ENCODE results near the gene ABCB1.
"Not testable (repeated sequence)": the region's sequence is repeated elsewhere in the genome, so short reads cannot be mapped to it uniquely, and the experiment has no call there.

The ABCB1 gene

DNA sequence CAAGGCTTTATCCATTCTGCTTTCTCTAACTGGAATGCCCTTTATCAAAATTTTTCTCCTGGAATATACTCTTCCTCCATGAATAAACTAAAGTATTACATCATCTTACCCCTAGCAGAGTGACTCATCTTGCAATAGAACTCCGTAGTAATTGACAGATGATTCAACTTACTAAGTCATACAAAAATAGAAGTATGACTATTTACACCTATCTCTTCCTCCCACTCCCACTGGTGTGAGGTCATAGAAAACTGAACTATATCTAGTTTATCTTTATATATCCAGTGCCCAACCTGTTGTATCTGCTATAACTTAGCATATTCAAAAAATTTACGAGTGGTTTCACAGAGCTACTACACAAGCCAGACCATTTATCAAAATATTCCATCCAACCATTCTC lies 26.1 kb downstream of the ABCB1 start:
- DNase-seq: peak; percentile 64

DNA sequence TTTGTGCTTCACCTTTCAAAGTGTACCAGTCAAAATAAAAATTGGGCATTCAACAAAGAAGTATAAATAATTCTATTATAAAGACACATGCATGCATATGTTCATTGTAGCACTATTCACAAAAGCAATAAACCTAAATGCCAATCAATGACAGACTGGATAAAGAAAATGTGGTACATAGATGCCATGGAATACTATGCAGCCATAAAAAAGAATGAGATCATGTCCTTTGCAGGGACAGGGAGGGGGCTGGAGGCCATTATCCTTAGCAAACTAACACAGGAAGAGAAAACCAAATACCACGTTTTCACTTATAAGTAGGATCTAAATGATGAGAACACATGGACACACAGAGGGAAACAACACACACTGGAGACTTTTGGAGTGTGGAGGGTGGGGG lies 28.2 kb downstream of the ABCB1 start:
- DNase-seq: not testable (repeated sequence)

DNA sequence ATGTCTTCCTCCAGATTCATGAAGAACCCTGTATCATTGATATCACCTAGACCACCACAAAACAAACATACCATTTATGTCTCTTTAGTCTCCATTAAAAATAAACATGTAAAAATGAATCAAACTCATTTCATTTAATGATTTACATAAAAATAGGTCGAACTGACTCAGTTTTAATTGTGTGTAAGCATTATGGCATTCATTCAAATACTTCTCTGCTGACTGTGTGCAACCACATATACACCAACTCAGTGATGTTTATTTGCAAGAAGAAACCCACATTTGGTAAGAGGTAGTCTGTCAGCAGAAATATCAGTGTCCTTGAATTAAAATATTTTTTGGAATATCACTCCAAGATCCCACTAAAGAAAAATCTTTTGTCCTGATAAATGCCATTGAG lies 30.5 kb downstream of the ABCB1 start:
- peak; percentile 81 for DNase-seq

DNA sequence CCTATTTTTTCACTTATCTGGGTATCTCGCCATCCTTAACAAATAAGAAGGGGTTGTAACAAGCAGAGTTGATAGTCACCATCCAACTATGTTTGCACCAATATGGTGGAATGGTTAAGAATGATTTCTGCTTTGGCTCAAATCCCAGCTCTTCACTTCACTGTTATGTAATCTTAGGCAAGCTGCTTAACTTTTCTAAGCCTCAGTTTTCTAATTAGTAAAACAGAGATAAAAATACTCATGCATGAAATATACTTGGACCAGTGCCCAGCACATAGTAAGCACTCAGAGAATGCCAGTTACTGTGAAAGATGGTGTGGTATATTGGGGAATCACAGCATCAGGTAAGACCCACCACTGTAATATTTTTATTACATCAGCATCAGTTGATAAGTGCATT lies 33.6 kb downstream of the ABCB1 start:
- no peak for DNase-seq

DNA sequence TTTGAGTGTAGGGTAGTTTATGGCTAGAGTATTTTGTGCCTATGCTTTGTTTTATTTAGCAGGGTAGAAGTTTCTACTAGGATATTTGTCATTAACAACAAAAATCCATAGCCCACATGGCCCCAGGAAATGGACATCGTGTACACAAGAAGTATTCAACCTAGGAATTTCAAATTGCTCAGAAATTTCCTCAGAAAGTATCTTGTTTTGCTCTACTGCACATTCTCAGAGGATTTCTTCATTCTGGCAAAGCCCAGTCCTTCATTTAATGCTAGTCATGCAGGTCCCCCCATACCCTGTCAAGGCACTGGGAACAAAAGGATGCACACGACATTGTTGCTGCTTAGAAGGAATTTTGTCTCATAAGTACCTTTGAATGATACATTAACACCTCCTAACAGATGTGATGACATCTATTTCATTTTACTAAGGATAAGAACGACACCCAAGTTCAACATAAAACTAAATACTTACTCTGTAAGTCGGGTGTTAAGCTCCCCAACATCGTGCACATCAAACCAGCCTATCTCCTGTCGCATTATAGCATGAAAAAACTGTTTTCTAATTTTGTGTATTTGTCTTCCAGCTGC lies 34.3 kb downstream of the ABCB1 start:
- DNase-seq: no peak

DNA sequence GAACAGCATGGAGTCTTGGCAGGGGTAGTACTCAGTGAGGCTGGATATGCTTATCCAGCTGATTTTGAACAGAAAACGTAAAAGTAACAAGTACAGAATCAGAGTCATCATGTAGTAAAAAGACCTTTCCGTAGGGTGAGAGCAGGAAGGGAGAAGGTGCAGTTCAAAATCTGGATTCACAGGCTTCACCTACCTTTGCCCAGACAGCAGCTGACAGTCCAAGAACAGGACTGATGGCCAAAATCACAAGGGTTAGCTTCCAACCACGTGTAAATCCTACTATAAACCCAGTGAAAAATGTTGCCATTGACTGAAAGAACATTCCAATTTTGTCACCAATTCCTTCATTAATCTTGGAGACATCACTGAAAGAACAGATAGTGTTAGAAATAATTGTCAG lies 34.8 kb downstream of the ABCB1 start:
- DNase-seq: no peak

DNA sequence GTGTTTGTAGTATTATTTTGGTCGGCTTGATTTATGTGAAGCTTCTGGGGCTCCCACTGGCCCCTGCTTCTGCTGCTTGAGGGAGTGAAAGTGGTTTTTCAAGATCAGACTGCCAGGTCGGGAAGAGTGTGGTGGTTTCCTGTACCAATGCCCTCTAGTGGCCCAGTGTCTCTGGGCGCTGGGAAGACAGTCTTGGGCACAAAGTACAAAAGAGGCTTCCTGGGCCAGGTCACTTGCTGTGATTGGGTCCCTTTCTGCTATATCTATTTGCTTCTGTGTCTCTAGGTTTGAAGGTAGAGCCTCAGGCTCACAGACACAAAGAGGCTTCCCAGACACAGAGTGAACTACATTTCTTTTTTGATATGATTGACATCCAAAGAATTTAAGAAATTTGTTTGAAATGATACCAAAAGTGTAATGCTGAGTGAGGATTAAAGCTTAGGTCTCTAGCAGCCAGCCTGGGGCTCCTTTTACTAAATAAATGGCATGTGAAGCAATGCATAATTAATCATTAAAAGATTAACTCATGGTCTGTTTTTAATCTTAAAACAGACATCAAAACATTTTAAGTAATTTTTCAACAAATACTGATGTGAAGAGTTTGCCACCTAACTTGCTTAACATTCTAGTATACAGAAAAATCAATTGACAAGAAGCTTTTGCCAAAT lies 36.3 kb downstream of the ABCB1 start:
- DNase-seq: no peak

DNA sequence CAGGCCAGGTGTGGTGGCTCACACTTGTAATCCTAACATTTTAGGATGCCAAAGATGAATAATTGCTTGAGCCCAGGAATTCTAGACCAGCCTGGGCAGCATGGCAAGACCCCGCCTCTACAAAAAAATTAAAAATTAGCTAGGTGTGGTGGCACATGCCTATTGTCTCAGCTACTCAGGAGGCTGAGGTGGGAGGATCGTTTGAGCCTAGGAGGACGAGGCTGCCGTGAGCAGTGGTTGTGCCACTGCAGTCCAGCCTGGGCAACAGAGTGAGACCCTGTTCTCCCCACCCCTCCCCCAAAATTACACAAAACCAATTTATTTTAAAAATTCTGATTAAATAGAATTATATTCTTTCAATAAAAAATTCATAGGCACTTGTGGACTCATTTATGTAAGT lies 39.0 kb downstream of the ABCB1 start:
- DNase-seq: no peak

DNA sequence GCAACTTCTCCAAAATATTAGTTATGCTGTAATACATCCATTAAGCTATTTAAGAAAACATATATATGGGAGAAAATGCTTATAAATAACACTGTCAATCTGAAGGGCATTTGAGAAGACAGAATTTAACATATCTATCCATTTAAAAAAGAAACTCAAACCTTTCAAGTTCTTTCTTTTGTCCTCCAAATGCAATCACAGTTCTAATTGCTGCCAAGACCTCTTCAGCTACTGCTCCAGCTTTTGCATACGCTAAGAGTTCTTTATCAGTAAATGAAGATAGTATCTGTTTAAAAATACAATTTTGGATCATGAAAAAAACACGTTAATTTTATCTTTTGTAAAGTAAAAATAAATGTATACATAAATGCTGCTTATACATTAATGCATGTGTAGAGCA lies 39.6 kb downstream of the ABCB1 start:
- no peak for DNase-seq

DNA sequence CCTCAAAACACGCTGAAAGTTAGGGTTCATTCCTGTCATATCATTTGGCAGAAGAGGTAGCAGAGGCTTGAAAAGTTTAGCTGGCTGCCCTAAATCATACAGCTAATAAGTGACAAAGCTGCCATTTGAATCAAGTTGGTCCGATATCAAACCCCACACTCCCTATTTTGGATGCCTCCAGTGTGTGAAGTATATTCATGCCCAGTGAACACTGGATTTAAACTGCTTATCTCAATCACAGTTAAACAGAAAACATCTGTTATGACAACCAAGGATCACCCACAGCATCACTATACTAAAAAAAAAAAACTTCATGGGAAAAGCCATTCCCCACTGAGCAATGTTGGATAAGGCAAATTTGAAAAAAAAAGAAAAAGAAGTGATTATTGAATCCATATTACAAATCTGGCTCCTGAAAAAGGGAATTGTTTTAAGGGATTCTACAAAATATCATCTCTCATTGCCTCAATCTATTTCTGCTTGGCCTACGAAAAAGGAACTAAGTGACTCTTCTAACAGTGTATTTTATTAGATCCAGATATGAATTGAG lies 48.3 kb downstream of the ABCB1 start:
- no peak for DNase-seq

DNA sequence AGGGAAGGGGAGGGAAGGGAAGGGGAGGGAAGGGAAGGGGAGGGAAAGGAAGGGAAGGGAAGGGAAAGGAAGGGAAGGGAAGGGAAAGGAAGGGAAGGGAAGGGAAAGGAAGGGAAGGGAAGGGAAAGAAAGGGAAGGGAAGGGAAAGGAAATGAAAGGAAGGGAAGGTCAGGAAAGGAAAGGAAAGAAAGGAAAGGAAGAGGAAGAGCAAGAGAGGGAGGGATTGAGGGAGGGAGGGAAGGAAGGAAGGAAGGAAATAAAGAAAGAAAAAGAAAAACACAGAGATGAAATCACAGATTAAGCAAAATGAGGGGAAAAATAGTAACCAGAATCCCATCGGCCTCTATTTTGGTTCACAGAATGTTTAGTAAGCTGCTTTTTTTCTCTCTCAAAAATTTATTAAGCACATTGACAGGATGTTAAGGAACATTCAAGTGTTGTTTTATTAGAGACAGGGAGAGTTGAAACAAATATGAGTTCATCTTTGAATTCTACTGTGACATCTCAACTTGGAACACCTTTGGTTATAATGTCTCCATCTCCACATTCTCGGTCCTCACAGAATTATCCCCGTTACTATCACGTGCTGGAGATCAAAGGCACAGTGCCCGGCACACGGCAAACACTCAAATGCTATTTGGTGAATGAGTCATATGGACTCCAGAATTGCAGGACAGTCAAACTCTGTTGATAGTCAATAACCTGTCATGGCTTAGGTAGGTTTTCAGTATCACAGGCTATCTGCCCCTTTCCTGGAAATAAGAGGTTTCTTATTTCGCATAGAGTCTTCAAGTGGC lies 52.4 kb downstream of the ABCB1 start:
- no peak for DNase-seq

DNA sequence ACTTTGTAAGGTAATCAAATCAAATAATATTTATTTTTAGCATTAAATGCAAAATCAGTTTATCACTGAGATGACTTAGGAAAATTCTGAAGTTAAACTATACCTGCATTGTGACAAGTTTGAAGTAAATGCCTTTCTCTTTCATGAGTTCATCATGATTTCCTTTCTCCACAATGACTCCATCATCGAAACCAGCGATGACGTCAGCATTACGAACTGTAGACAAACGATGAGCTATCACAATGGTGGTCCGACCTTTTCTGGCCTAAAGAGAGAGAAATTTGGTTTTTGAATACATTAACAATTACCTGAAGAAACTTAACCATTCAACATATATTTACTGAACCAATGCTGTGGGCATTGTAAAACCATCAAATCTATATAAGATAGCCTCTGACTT lies 54.9 kb downstream of the ABCB1 start:
- DNase-seq: no peak

DNA sequence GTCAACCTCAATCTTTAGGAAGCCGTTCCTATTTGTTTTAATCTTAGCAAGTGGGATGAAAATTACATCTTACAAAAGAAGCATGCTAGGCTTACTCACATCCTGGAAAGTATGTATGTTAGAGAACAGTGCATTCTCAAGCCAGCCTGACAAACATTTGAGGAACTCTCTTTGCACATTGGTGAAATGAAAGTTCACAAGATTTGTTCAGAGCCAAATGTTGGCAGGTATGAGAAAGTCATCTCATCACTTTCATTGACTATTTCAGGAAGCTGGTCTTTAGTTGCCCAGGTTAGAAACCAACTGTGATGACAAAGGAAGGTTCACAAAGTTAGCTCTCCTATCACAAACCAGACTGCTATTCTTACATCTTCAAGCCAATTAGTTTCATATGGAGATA lies 57.1 kb downstream of the ABCB1 start:
- DNase-seq: no peak

DNA sequence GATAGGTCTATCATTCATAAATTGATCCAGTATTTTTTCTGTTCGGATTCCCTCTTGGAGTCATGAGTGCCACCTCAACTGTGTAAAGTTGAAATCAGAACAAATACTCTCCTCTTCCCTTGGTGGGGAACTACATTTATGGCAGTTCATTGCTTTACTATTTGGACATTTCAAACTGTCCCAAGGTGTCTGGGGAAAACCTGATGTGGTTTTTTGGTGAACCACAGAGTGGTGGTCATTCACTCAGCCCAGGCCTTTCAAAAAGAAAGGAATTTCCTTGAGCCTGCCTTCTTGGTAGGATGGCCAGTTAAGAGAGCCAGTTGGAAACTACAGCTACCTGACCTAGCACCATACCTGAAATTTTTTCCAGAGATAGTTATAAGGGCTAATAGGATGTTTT lies 59.0 kb downstream of the ABCB1 start:
- no peak for DNase-seq

DNA sequence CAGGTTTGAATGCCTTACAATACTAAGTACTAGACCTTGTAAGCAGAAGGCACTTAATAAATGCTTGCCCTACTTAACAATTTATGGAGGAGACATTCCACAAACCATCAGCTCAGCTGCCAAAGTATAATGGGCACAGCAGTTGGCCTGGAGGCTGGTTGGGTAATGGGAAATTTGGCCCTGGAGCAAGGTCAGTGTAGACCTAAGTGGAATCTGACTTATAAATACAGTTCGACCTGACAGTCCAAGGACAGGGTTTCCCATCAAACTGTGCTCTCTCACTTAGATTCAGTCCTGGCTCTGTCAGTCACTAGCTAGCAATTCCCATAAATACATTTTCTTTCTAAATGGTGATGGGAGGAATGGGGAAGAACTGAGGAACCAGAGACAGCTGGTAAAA lies 62.6 kb downstream of the ABCB1 start:
- DNase-seq: no peak

DNA sequence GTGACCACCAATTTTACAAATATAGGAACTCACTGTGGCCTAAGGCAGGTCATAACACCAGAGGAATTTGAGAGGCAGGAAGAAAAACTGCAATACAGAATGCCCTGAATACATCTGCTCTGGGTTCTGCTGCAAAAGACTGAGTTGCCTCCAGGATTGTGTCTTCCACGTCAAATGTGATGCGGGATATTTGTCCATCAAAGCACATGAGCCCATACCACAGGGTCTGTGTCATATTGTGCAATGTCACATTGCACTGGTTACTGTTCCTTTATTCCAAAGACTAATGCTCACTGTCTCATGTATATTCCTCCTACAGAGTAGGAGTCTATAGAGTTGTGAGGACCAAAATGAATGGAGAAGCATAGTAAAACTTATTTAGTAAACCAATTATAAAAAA lies 66.6 kb downstream of the ABCB1 start:
- DNase-seq: no peak

DNA sequence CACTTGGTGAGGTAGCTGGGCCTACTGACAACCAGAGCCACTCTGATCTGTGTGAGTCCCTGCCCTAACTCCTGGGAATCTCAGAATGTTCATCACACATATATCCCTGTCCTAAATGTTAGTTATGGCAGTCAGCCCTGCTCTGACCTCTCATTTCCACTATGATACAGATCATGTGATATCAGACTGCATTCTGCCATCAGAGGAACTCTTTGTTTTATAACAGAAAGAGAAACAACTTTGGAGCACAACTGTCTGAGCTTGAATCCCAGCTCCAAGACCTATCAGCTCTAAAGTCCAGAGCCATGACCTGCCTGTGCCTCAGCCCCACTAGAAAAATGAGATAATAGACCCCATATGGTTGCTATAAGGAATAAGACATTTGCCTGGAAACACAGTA lies 70.6 kb downstream of the ABCB1 start:
- DNase-seq: no peak

DNA sequence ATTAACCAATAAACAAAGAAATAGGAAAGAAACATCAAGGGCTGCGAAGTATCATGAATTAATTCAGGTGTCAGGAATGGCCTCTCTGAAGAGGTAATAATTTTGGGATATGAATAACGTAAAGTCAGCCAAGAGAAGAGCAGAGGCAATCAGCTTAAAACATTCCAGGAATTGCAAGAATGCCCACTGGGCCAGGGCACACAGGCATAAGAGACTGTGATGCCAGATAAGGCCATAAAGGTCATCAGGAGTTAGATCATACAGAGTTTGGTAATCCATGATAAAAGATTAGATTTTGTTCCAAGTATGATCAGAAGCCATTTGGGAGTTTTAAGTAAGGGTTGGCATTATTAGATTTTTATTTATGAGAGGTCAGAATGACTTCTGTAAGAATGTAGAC lies 72.0 kb downstream of the ABCB1 start:
- no peak for DNase-seq

DNA sequence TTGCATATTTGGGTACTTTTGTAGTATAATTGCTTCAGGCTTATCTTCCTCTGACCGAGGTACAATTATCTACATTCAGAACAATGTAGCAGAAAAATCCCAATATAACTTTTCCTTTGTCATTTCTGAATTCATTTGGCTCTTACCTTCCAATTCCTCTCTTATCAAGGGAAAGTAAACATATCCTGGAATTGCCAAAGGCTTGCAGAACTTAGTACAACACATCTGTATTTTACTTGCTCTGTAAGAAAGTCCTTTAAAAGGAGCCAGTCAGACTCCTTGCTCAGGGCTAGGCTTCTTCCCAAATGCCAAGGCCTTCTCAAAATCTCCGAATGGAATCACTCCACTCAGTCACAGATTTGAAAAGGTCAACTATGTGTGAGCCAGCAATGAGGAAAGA lies 81.9 kb downstream of the ABCB1 start:
- no peak for DNase-seq

DNA sequence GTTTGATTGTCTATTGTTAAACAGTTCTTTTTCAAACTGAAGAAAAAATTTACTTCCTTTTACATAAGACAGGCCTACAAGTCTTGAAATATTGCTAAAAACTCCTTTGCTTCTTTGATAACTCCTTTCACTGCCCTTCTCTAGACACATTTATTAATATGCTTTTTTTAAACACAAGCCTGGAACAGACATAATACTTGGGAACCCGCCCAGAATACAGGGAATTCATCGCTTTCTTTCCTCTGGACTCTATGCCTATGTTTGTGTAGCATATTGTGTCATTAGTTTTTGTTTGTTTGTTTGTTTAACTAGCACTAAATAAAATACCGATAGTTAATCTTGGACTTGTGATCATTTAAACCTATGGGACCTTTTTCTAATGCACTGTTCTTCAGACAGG lies 82.8 kb downstream of the ABCB1 start:
- no peak for DNase-seq

DNA sequence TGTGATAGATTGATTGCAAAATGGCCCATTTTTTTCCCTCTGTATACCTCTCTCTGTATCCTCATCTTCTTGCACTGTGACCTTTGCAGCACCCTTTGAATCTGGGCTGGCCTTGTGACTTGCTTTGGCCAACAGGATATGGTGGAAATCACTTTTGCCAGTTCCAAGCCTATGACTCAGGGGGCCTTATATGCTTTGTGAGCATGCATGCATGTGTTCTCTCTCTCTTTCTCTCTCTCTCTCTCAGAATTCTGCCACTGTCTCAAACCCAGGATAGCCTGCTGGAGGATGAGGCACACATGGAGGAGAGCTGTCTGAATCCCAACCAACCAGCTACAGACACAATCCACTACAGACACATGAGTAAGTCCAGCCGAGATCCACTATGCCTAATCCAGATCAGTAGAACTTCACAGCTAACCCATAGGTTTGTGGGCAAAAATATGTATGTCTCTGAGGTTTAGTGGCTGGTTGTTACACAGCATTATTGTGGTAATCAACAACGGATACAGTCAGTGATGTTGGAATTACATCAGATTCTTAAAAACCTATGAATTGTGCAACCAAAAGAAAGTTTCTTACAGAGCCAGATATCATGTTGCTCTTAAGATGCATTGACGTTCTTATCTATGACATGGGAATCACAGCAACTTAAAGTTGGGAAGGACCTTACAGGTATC lies 83.4 kb downstream of the ABCB1 start:
- peak; percentile 59 for DNase-seq

DNA sequence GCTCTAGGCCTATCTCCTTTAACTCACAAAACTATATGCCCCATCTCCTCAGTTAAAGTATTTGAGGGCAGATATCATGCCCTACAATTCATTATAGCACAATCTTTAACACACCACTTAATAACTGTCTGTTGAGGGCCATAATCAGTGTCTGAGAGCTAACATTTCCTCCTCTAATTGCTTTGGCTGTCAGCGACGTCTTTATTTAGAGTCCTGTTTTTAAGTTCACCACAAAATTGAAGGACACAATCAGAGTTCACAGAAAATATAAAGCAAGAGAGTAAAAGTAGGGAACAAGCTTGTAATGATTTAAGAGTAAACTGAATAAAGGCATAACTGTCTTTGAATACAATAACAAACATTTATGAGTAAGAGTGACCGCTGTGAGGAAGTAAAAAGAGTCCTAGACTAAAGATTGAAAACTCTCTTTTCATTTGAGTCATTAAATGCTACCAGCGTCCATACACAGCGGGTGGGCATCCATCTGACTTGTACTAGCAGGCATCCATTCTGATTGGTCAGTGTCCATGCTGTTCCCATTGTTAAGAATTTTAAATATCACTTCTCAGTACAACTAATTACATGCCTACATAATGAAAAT lies 86.8 kb downstream of the ABCB1 start:
- no peak for DNase-seq

DNA sequence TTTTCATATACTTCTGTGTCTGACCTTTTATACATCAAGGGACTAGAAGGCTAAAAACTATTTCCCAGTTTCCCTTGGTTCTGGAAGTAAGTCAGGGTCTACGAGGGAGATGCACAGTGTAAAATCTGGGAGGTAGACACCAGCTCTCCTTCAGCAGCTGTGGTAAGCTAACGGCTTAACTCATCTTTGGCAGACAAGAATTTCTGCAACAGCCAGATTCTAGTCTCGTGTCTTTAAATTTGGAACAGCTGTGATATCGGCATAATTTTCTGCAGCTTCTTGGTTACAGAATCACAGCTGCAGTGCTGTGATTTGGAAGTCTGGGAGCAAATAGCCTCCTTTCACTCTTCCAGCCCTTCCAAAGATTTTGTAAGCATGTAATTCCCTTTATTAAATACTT lies 87.8 kb downstream of the ABCB1 start:
- DNase-seq: no peak

All from HCEC 1CT (cell line).